ENCODE data around the gene BOD1. TPM values are rescaled to one million over a fixed set of nuclear protein-coding genes. Genes with fewer than 3 reads are reported as not detected.

Gene BOD1
- total and polyA plus RNA-seq, 3 donors from 2014 or later = 59.4 to 88.1 (median 70.1) TPM

DNA sequence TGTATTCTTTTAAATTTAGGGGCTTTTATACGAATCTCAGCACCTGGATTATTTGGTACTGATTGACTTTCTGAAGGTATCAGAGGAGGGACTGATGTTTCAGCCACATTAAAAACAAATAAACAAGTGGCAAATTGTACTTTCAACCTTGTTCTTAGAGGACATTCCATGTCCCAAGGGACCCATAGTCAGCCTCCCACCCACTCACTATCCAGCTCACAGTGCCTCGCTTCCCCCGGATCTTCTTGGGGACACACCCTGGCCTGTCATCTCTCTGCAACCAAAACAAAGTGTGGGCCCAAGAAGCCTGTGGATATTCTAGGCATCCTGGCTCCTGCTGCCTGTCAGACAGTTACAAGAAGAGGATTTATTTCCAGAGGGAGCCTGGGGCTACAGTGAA, 8.8 kb upstream of the BOD1 start:
- H3K4me1 ChIP-seq = no peaks in the 10 kb centered on the region
- H3K36me3 ChIP-seq (ENCODE audit: low read depth, missing control alignments) = no peaks in the 10 kb centered on the region
- 77 to 82% methylated on average over 3 of the region's 3 CpGs for whole genome bisulfite sequencing, 2 donors
- intact Hi-C loops (cut with DNase I; ENCODE audit: low total_unique reads) = no loop called here
- no peaks in the 10 kb centered on the region for H3K27me3 ChIP-seq
- no peaks in the 10 kb centered on the region for H3K9me3 ChIP-seq
- DNase-seq = no peak
- TF ChIP-seq, protein P1, sequence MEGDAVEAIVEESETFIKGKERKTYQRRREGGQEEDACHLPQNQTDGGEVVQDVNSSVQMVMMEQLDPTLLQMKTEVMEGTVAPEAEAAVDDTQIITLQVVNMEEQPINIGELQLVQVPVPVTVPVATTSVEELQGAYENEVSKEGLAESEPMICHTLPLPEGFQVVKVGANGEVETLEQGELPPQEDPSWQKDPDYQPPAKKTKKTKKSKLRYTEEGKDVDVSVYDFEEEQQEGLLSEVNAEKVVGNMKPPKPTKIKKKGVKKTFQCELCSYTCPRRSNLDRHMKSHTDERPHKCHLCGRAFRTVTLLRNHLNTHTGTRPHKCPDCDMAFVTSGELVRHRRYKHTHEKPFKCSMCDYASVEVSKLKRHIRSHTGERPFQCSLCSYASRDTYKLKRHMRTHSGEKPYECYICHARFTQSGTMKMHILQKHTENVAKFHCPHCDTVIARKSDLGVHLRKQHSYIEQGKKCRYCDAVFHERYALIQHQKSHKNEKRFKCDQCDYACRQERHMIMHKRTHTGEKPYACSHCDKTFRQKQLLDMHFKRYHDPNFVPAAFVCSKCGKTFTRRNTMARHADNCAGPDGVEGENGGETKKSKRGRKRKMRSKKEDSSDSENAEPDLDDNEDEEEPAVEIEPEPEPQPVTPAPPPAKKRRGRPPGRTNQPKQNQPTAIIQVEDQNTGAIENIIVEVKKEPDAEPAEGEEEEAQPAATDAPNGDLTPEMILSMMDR (IDR thresholded peaks at IDR 0.05) = no peak
- no peak overlapping the region for H3K4me3 ChIP-seq
- no peak overlapping the region for H3K27ac ChIP-seq

DNA sequence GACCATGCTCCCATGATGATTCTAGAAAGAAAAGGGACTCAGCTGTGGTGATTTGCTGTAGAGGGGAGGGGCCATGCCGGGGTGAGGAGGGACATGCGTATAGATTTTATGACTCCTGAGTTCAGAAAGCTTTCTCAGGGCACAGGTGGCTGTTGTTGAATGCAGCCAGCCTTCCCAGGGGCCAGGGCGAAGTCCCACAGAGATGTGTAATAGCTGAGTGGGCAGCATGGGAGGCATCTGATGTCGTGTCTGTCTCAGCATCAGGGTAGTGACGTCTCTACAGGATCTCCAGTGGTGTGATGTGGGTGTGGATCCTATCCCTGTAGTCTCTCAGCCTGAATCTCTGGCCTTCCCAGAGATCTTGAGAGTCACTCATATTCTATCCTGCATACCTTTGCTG, 7.8 kb upstream of the BOD1 start:
- intact Hi-C loops (cut with DNase I; ENCODE audit: low total_unique reads) = no loop called here
- TF ChIP-seq, protein P1 (IDR thresholded peaks at IDR 0.05) = no peak
- TF ChIP-seq POLR2A (IDR thresholded peaks at IDR 0.05) = no peak
- Histone ChIP-seq H3K36me3 (ENCODE audit: low read depth, missing control alignments) (no peaks in the 10 kb centered on the region), H3K4me1 (no peaks in the 10 kb centered on the region), H3K4me3 (no peak overlapping the region), H3K27me3 (no peaks in the 10 kb centered on the region), H3K9me3 (no peaks in the 10 kb centered on the region), H3K27ac (no peak overlapping the region)
- no peak for DNase-seq
- WGBS, 2 donors = 83 to 92% methylated on average over 5 of the region's 5 CpGs

DNA sequence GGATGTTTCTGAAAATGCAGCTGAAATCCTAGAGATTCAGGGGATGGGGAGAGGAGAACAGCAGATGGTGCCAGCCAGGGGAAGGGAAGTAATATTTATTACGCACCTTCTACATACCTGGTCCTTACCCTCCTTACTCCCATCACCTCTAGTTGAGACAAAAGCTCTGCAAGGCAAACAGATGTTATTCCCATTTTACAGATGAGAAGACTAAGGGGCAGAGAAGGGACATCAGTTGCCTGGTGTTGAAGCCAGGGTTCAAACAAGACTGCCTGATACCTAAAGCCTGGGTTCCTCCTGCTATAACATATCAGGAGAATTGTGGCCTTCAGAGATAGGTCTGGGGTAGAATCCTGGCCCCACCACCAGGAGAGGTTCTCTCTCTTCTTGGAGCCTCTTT, 7.3 kb upstream of the BOD1 start:
- no peaks in the 10 kb centered on the region for H3K36me3 ChIP-seq (ENCODE audit: low read depth, missing control alignments)
- WGBS, 2 donors = 90 to 100% methylated on average over 1 of the region's 1 CpG
- TF ChIP-seq, protein P1 (IDR thresholded peaks at IDR 0.05) = no peak
- TF ChIP-seq POLR2A (IDR thresholded peaks at IDR 0.05) = no peak
- H3K27ac ChIP-seq = no peak overlapping the region
- no peak for DNase-seq
- intact Hi-C loops (cut with DNase I; ENCODE audit: low total_unique reads) = no loop called here
- no peaks in the 10 kb centered on the region for H3K4me1 ChIP-seq
- no peaks in the 10 kb centered on the region for H3K27me3 ChIP-seq
- no peak overlapping the region for H3K4me3 ChIP-seq
- H3K9me3 ChIP-seq = no peaks in the 10 kb centered on the region

DNA sequence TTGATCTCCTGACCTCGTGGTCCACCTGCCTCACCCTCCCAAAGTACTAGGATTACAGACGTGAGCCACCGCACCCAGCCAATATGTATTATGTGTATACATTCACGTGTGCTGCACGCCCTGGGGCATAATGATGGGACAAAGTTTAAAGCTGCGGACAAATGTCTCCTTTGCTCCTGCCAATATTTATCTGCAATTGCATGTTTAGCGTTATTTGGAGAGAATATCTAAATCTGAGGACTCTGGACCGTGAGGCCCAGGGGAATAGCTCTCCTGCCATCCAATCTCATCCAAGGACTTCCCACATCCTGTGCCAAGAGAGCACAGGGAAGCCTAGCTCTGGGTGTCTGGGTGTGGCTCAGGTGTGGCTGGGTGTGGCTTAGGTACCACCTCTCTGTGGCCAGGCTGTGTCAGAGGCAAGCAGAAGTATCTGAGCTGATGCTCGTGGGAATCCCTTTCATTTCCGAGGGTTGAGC, 6.9 kb upstream of the BOD1 start:
- no peaks in the 10 kb centered on the region for H3K4me1 ChIP-seq
- H3K27ac ChIP-seq = no peak overlapping the region
- TF ChIP-seq POLR2A (IDR thresholded peaks at IDR 0.05) = no peak
- TF ChIP-seq, protein P1 (IDR thresholded peaks at IDR 0.05) = no peak
- no peak for DNase-seq
- H3K4me3 ChIP-seq = no peak overlapping the region
- H3K36me3 ChIP-seq (ENCODE audit: low read depth, missing control alignments) = no peaks in the 10 kb centered on the region
- WGBS, 2 donors = 94 to 95% methylated on average over 9 to 10 of the region's 10 CpGs
- intact Hi-C loops (cut with DNase I; ENCODE audit: low total_unique reads) = no loop called here
- no peaks in the 10 kb centered on the region for H3K27me3 ChIP-seq
- no peaks in the 10 kb centered on the region for H3K9me3 ChIP-seq

DNA sequence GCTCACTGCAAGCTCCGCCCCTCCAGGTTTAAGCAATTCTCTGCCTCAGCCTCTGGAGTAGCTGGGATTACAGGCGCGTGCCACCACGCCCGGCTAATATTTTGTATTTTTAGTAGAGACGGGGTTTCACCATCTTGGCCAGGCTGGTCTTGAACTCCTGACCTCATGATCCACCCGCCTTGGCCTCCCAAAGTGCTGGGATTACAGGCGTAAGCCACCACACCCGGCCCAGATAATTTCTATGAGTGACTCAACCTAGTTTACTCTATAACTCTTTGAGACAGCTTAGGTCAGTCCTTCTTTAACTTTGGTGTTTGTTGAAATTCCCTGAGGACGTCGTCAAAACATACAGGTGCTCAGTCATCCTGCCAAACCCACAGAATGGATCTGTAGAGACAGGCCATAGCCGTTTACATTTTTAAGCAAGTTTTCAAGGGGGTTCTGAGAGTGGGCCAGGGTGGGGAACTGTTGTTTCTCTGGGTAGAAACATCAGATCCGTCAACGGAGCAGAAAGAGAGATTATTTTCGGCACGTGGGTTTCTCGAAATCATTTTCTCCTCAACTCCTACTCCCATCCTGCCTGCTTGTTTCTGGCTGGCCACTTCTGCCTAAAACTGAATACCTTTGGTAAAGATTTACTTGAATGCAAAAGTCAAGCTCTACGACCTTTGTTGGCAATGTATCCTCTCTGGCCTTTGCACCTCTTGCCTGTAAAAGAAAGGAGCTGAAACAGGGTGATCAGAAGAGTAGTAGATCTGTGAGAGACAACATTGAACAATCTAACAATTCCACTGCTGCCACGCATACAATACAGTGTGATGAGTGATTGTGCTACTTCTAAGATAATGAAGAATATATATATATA, 6.0 kb upstream of the BOD1 start:
- Histone ChIP-seq H3K27me3 (no peaks in the 10 kb centered on the region), H3K9me3 (no peaks in the 10 kb centered on the region), H3K36me3 (ENCODE audit: low read depth, missing control alignments) (no peaks in the 10 kb centered on the region), H3K4me3 (no peak overlapping the region), H3K4me1 (peaks cover 2% of the 10 kb centered on the region), H3K27ac (no peak overlapping the region)
- intact Hi-C loops (cut with DNase I; ENCODE audit: low total_unique reads) = no loop called here
- no peak for DNase-seq
- TF ChIP-seq, protein P1 (IDR thresholded peaks at IDR 0.05) = no peak
- TF ChIP-seq POLR2A (IDR thresholded peaks at IDR 0.05) = no peak
- 88% methylated on average over 19 of the region's 19 CpGs for WGBS, 2 donors

Measured in testis (tissue), 3 donors.